Liver (tissue), 3 donors: ENCODE data around the gene CA10.

Experiments used
- ATF3 ChIP-seq: IDR thresholded peaks from 2 replicates; pipeline ENCODE4 v1.6.1; 2016; ENCODE audit warnings: antibody characterized with exemption
- CTCF ChIP-seq: fragments of 150-350 bp; IDR thresholded peaks from 2 replicates; pipeline ENCODE4 v1.5.1; 2017; ENCODE audit warnings: improper control_type of control experiment, low read depth, low read length; ENCODE audit not compliant: missing input control
- EGR1 ChIP-seq, 2 donors: IDR thresholded peaks; 2 replicates each; pipeline ENCODE4 v1.6.1; 2016 to 2018; ENCODE audit warnings: antibody characterized with exemption in 2 of 2, low read depth in 2 of 2
- HNF4A ChIP-seq, 2 donors: conservative IDR thresholded peaks; 2 replicates each; pipeline ENCODE4 v1.6.1; 2016; ENCODE audit warnings: antibody characterized with exemption in 2 of 2, mild to moderate bottlenecking in 2 of 2
- JUND ChIP-seq, 2 donors: IDR thresholded peaks; 2 replicates each; pipeline ENCODE4 v1.6.1; 2016; ENCODE audit warnings: antibody characterized with exemption in 2 of 2
- MAX ChIP-seq: IDR thresholded peaks from 2 replicates; pipeline ENCODE4 v1.6.1; 2016; ENCODE audit warnings: antibody characterized with exemption
- NR2F2 ChIP-seq: IDR thresholded peaks from 2 replicates; pipeline ENCODE4 v1.6.1; 2016; ENCODE audit warnings: antibody characterized with exemption
- RAD21 ChIP-seq, 2 donors: IDR thresholded peaks; 2 replicates each; pipeline ENCODE4 v1.6.1; 2016; ENCODE audit warnings: antibody characterized with exemption in 2 of 2, mild to moderate bottlenecking in 2 of 2
- REST ChIP-seq: IDR thresholded peaks from 2 replicates; pipeline ENCODE4 v1.6.1; 2016; ENCODE audit warnings: antibody characterized with exemption, mild to moderate bottlenecking
- RXRA ChIP-seq, 2 donors: IDR thresholded peaks; 2 replicates each; pipeline ENCODE4 v1.6.1; 2017 to 2018; ENCODE audit warnings: antibody characterized with exemption in 2 of 2, mild to moderate bottlenecking in 1 of 2
- SP1 ChIP-seq: IDR thresholded peaks from 2 replicates; pipeline ENCODE4 v1.6.1; 2018; ENCODE audit warnings: antibody characterized with exemption, mild to moderate bottlenecking
- YY1 ChIP-seq: IDR thresholded peaks from 2 replicates; pipeline ENCODE4 v1.6.1; 2016; ENCODE audit warnings: antibody characterized with exemption, mild to moderate bottlenecking
- ZBTB33 ChIP-seq: IDR thresholded peaks from 2 replicates; pipeline ENCODE4 v1.6.1; 2016; ENCODE audit warnings: antibody characterized with exemption
- donor health status: healthy.
- donor health status: healthy.

- no peak for TF ChIP-seq RXRA (IDR thresholded peaks at IDR 0.05)
- TF ChIP-seq CTCF = no peak
- no peak for TF ChIP-seq RAD21 (IDR thresholded peaks at IDR 0.05)
- no peak for TF ChIP-seq MAX
- no peak for TF ChIP-seq REST
- no peak for TF ChIP-seq ZBTB33
- no peak for TF ChIP-seq EGR1 (IDR thresholded peaks at IDR 0.05; ENCODE audit: low read depth in 2 of 2)
- no peak for TF ChIP-seq ATF3
- TF ChIP-seq NR2F2 = no peak
- TF ChIP-seq YY1 = no peak
- no peak for TF ChIP-seq JUND (IDR thresholded peaks at IDR 0.05)
- no peak for TF ChIP-seq SP1
- TF ChIP-seq HNF4A (conservative IDR thresholded peaks at IDR 0.05) = no peak
These were observed 19.5 kb upstream of the CA10 start for GRCh38 chr17:52178012-52178411.
